Hepatocyte (in vitro differentiated cells): ENCODE results near the gene THSD4. TPM values are rescaled to one million over a fixed set of nuclear protein-coding genes. Genes with fewer than 3 reads are reported as not detected.

Source experiments
- DNase-seq: peaks from one replicate; pipeline ENCODE4 v3.0.0-alpha.2; 2016; ENCODE audit warnings: low spot score
- H2AFZ ChIP-seq: fragments of 200-600 bp; sonication (generic); 2 replicates; pipeline ENCODE4 v1.6.0; 2016; ENCODE audit warnings: antibody characterized with exemption, mild to moderate bottlenecking
- H3K27ac ChIP-seq: fragments of 200-600 bp; sonication (generic); 2 replicates; pipeline ENCODE4 v1.5.1; 2016; ENCODE audit warnings: mild to moderate bottlenecking
- H3K27me3 ChIP-seq: fragments of 200-600 bp; sonication (generic); 2 replicates; pipeline ENCODE4 v1.6.1; 2016
- H3K36me3 ChIP-seq: fragments of 200-600 bp; sonication (generic); replicated peaks from 2 replicates; pipeline ENCODE4 v1.5.1; 2016; ENCODE audit warnings: low read depth; ENCODE audit not compliant: insufficient read depth
- H3K4me1 ChIP-seq: fragments of 200-600 bp; sonication (generic); 2 replicates; pipeline ENCODE4 v1.5.1; 2016; ENCODE audit warnings: mild to moderate bottlenecking, moderate library complexity; ENCODE audit not compliant: insufficient read depth
- H3K4me2 ChIP-seq: fragments of 200-600 bp; sonication (generic); 2 replicates; pipeline ENCODE4 v1.6.0; 2016
- H3K4me3 ChIP-seq: fragments of 200-600 bp; sonication (generic); 2 replicates; pipeline ENCODE4 v1.5.1; 2016; ENCODE audit warnings: mild to moderate bottlenecking
- H3K79me2 ChIP-seq: fragments of 200-600 bp; sonication (generic); 2 replicates; pipeline ENCODE4 v1.6.0; 2017; ENCODE audit warnings: mild to moderate bottlenecking
- H3K9me2 ChIP-seq: fragments of 200-600 bp; sonication (generic); replicated peaks from 2 replicates; pipeline ENCODE4 v1.6.0; 2017; ENCODE audit warnings: mild to moderate bottlenecking; ENCODE audit not compliant: insufficient read depth
- H3K9me3 ChIP-seq: fragments of 200-600 bp; sonication (generic); 2 replicates; pipeline ENCODE4 v1.5.1; 2016; ENCODE audit warnings: low read depth, mild to moderate bottlenecking
- H4K20me1 ChIP-seq: fragments of 200-600 bp; sonication (generic); 2 replicates; pipeline ENCODE4 v1.6.0; 2016; ENCODE audit warnings: mild to moderate bottlenecking; ENCODE audit not compliant: insufficient read depth, poor library complexity, severe bottlenecking
- CTCF ChIP-seq: fragments of 200-600 bp; sonication (generic); IDR thresholded peaks from 2 replicates; pipeline ENCODE4 v1.5.1; 2016; ENCODE audit warnings: antibody characterized with exemption, mild to moderate bottlenecking; ENCODE audit not compliant: poor library complexity
- EZH2 ChIP-seq: fragments of 200-600 bp; sonication (generic); IDR thresholded peaks from 2 replicates; pipeline ENCODE4 v1.6.1; 2016; ENCODE audit warnings: antibody characterized with exemption, mild to moderate bottlenecking, borderline replicate concordance
- EZH2phosphoT487 ChIP-seq: fragments of 200-600 bp; sonication (generic); IDR thresholded peaks from one replicate; pipeline ENCODE4 v1.6.1; 2018; ENCODE audit warnings: antibody characterized with exemption, mild to moderate bottlenecking, low read depth, moderate library complexity; ENCODE audit not compliant: unreplicated experiment, severe bottlenecking
- WGBS: methylation state at CpG from one replicate; pipeline ENCODE4 v1.1.6; 2016; ENCODE audit warnings: low lambda C conversion rate; ENCODE audit errors: missing lambda C conversion rate; 5-methylcytosine and 5-hydroxymethylcytosine counted together
- polyA plus RNA-seq: library from polyadenylated mRNA; unstranded; fragments of >200 nt; fragmentation: Nextera tagmentation; extraction: Ambion mirVana; gene quantifications from 2 replicates; pipeline ENCODE4 v1.2.1, GENCODE V29; 2016
- total RNA-seq: library from RNA; depleted of rRNA; stranded (reverse); fragments of >200 nt; gene quantifications from 2 replicates; pipeline ENCODE4 v1.2.3, GENCODE V29; 2014

The THSD4 gene
- total and polyA plus RNA-seq, 2 experiments from 2014 or later, result 4.3 to 7.0 TPM

DNA sequence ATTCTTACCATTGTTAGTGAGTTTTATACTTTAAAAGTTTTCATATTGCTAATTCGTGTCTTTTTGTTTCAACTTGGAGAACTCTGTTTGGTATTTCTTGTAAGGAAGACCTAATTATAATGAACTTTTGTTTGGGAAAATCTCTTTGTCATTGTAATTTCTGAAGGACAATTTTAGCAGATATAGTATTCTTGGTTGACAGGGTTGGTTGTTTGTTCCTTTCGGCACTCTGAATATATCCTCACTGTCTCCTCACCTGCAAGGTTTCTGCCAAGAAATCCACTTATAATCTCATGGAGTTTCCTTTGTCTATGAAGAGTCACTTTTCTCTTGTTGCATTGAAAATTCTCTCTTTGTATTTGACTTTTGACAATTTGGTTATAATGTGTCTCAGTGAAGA, 469.9 kb downstream of the THSD4 start:
- Histone ChIP-seq H3K27me3 (no peaks in the 10 kb centered on the region), H3K9me2 (no peaks in the 10 kb centered on the region), H3K36me3 (no peaks in the 10 kb centered on the region), H3K4me3 (no peak overlapping the region), H3K4me1 (no peaks in the 10 kb centered on the region), H2AFZ (no peak overlapping the region), H3K27ac (no peak overlapping the region), H4K20me1 (no peaks in the 10 kb centered on the region), H3K79me2 (no peaks in the 10 kb centered on the region), H3K4me2 (no peak overlapping the region), H3K9me3 (no peaks in the 10 kb centered on the region)
- DNase-seq, result no peak
- WGBS, result 74% methylated on average over 2 of the region's 2 CpGs
- TF ChIP-seq EZH2, result no peak
- no peak for TF ChIP-seq CTCF
- TF ChIP-seq EZH2phosphoT487, result no peak

- WGBS, result 83% methylated on average over 2 of the region's 2 CpGs
- no peaks in the 10 kb centered on the region for H3K36me3 ChIP-seq
- H3K9me2 ChIP-seq, result no peaks in the 10 kb centered on the region
- no peak overlapping the region for H3K27ac ChIP-seq
- H3K79me2 ChIP-seq, result no peaks in the 10 kb centered on the region
- TF ChIP-seq EZH2 (no peak), EZH2phosphoT487 (no peak), CTCF (no peak)
- no peaks in the 10 kb centered on the region for H3K27me3 ChIP-seq
- DNase-seq, result no peak
- H3K4me1 ChIP-seq, result no peaks in the 10 kb centered on the region
- no peak overlapping the region for H2AFZ ChIP-seq
- no peak overlapping the region for H3K4me3 ChIP-seq
- no peaks in the 10 kb centered on the region for H4K20me1 ChIP-seq
- H3K9me3 ChIP-seq, result no peaks in the 10 kb centered on the region
- no peak overlapping the region for H3K4me2 ChIP-seq
Observed at GRCh38 chr15:71586463-71586862, 471.2 kb downstream of the THSD4 start.

DNA sequence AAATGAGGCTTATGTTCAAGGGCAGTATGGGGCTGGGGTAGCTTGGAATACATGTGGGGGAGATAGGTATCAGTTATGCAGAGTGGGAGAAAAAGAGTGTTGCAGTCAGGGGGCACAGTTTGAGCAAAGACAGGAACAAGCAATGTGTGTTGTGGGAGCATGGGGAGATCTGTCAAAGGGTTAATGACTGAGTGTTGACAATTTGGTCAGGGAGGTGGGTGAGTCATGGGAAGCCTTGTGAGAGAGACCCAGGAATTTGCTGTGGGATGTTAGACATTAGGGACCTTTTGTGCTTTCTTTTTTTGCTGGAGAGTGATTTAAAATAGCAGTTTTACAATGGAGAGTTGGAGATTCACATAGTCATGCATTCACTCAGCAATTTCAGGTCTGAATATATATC, 473.5 kb downstream of the THSD4 start:
- H3K79me2 ChIP-seq, result no peaks in the 10 kb centered on the region
- no peaks in the 10 kb centered on the region for H3K9me2 ChIP-seq
- TF ChIP-seq EZH2 (no peak), CTCF (no peak), EZH2phosphoT487 (no peak)
- no peak overlapping the region for H3K27ac ChIP-seq
- H3K36me3 ChIP-seq, result no peaks in the 10 kb centered on the region
- no peaks in the 10 kb centered on the region for H3K4me1 ChIP-seq
- no peaks in the 10 kb centered on the region for H4K20me1 ChIP-seq
- H3K4me2 ChIP-seq, result no peak overlapping the region
- H3K27me3 ChIP-seq, result no peaks in the 10 kb centered on the region
- H2AFZ ChIP-seq, result no peak overlapping the region
- no peak overlapping the region for H3K4me3 ChIP-seq
- H3K9me3 ChIP-seq, result no peaks in the 10 kb centered on the region
- no peak for DNase-seq

DNA sequence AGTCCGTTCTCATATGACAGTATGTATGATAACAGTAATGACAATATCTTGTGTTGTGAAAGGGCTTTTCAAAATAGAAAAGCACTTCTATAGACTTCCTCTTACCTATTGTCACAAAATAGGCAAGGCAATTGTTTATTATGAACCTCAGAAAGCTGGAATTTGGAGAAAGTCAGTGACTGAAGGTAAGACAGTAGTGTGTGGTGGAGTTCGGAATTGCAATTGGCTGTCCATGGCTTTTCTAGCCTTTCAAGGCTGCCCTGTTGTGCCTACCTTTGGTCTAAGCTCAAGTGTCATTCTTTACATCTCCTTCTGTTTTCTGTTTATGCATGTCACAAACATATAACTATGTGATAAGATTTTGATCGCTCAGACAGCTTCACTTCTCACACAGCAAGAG, 475.8 kb downstream of the THSD4 start:
- H3K4me1 ChIP-seq, result no peaks in the 10 kb centered on the region
- no peaks in the 10 kb centered on the region for H3K79me2 ChIP-seq
- no peaks in the 10 kb centered on the region for H3K36me3 ChIP-seq
- H4K20me1 ChIP-seq, result no peaks in the 10 kb centered on the region
- H3K27ac ChIP-seq, result no peak overlapping the region
- 98% methylated on average over 3 of the region's 3 CpGs for WGBS
- no peak overlapping the region for H3K4me2 ChIP-seq
- H3K9me3 ChIP-seq, result no peaks in the 10 kb centered on the region
- no peak overlapping the region for H2AFZ ChIP-seq
- no peak overlapping the region for H3K4me3 ChIP-seq
- no peak for DNase-seq
- TF ChIP-seq EZH2phosphoT487, result no peak
- TF ChIP-seq EZH2, result no peak
- no peak for TF ChIP-seq CTCF
- no peaks in the 10 kb centered on the region for H3K27me3 ChIP-seq
- no peaks in the 10 kb centered on the region for H3K9me2 ChIP-seq
